Activated CD4-positive, alpha-beta T cell treated with anti-CD3 and anti-CD28 coated beads, Interleukin-2, amount 50 U/mL, for 4 hours (primary cell): ENCODE data around the gene PCSK4.
"Not testable (repeated sequence)": the region's sequence is repeated elsewhere in the genome, so short reads cannot be mapped to it uniquely, and the experiment has no call there.

Experiments
- DNase-seq, 2 experiments: peaks; one replicate each; pipeline ENCODE4 v3.0.0-alpha.2; 2020

The PCSK4 gene

DNA sequence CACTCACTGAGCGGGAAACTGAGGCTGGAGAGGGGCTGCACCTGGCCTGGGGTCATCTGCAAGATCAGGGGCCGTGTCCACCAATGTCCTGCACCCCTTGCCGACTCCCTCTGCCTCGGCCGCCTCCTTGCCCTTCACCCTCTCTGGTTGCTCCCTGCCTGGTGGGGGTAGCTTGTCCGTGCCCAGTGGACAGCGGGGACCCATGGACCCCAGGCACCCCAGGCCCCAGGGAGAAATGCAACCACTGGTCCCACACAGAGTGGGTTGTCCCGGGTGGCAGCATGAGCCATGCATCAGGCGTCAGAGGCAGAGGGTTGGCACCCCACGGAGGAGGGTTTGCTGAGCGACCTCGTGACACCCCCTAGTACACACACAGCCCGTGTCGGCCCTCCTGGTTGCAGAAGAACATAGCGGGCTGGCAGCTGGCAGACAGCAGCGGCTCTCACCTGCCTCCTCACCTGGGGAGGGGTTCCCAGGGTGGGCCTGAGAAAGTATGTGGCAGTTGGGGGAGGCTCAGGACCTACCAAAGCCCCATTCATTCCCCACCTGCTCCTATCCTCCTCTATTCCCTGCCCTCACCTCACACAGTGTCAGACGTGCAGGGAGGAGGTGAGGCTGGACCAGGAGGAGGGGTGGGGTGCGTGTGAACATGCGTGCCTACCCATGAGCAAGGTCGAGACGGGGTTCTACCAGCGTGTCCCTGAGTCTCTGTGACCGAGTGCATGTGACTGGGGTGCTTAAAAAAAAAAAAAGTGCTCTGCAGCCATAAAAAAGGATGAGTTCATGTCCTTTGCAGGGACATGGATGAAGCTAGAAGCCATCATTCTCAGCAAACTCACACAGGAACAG, 14.0 kb upstream of the PCSK4 start:
- DNase-seq: no peak

DNA sequence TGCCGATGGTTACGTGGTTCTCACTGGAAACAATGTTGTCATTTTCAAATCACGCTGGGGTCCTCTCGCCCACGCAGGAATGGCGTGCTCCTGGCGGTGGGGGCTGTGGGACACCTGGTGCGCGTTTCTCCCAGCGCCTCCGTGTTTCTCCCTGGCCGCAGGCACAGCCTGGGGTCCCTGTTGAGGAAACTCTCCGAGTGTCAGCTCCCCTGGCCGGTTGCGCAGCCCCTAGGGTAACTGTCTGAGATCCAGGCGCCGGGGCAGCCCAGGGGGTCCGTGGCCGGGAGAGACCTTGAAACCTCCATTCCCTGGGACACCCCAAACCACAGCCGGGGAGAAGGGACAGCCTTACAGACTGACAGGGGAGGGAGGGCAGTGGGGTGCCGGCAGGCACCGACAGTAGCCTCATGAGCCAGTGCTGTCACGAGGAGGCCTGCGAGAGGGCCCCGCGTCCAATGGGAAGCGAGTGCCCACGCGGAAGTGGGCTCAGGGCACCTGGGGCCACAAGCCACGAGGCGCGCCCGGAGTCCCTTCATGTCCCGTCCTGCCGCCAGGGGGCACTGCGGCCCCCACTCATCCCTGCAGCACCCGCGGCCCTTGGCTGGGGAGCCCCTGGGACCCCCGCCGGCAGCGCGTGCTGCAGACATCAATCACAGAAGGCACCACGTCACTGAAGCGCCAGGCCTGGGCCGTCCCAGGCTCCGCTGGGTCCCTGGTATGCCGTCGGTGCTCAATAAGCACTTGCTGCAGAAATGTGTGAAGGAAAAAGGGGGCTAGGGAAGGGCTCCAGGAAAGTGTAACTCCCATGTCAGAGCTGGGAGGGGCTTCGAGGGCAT, 13.2 kb upstream of the PCSK4 start:
- peak; percentile 54 to 58 for DNase-seq

DNA sequence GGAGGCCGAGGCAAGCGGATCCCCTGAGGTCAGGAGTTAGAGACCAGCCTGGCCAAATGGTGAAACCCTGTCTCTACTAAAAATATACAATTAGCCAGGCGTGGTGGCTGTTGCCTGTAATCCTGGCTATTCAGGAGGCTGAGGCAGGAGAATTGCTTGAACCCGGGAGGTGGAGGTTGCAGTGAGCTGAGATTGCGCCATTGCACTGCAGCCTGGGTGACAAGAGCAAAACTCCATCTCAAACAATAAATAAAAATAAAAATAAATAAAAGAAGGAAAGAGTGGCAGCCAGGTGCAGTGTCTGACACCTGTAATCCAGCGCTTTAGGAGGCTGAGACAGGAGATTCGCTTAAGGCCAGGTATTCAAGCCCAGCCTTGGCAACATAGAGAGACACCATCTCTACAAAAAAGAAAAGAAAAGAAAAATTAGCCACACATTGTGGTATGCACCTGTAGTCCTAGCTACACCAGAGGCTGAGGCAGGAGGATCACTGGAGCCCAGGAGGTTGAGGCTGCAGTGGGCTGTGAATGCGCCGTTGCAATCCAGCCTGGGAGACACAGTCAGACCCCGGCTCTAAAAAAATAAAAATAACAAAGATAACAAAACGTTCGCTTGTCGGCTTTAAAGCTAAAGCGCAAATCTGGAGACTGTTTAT, 12.4 kb upstream of the PCSK4 start:
- no peak for DNase-seq

DNA sequence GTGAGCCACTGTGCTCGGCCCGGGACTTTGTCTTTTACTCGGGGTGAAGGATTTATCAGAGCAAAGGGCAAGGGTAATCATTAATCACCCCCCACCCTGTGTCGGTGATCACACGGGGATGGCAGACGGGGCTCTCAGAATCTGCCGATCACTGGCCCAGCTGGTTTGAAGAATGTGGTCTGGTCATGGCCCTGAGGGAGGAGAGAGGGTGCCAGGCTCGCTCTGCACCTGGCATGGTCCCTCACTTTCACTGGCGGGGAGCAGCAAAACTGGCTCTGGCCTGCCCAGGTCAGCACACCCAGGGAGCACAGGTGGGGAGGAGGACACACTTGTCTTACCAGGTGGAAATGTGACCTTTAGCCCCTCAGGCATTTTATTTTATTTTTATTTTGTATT, 11.0 kb upstream of the PCSK4 start:
- DNase-seq: no peak

DNA sequence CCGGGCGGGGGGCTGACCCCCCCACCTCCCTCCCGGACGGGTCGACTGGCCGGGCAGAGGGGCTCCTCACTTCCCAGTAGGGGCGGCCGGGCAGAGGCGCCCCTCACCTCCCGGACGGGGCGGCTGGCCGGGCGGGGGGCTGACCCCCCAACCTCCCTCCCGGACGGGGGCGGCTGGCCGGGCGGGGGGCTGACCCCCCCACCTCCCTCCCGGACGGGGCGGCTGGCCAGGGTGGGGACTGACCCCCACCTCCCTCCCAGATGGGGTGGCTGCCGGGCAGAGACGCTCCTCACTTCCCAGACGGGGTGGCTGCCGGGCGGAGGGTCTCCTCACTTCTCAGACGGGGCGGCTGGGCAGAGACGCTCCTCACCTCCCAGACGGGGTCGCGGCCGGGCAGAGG, 9.1 kb upstream of the PCSK4 start:
- DNase-seq: not testable (repeated sequence)

DNA sequence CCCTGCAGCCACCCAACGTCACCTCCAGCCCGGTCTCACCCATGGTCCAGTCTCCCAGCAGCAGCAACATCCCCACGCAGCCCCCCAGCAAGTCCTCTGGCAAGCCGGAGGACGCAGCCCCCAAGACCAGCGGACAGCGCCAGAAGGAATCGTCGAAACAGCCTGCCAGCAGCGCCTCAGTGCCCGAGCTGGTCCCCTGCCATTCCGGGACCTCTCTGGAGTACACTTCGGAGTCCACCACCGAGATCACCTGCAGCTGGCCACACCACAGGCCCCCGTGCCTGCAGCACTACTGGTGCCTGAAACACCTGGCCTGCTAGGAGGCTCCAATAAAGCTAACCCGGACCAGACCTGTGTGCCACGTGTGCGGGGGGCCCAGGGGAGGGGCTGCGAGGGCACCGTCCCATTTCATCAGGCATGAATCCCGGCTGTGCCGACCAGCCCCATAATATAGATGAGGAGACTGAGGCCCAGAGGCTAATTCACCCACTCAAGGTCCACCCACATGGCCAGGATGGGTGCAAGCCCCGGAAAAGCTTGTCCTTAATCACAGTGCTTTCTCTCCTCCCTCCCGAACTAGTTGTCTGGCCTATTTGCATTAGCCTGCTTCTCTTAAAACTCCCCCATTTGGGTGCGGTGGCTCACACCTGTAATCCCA, 7.6 kb upstream of the PCSK4 start:
- no peak for DNase-seq

DNA sequence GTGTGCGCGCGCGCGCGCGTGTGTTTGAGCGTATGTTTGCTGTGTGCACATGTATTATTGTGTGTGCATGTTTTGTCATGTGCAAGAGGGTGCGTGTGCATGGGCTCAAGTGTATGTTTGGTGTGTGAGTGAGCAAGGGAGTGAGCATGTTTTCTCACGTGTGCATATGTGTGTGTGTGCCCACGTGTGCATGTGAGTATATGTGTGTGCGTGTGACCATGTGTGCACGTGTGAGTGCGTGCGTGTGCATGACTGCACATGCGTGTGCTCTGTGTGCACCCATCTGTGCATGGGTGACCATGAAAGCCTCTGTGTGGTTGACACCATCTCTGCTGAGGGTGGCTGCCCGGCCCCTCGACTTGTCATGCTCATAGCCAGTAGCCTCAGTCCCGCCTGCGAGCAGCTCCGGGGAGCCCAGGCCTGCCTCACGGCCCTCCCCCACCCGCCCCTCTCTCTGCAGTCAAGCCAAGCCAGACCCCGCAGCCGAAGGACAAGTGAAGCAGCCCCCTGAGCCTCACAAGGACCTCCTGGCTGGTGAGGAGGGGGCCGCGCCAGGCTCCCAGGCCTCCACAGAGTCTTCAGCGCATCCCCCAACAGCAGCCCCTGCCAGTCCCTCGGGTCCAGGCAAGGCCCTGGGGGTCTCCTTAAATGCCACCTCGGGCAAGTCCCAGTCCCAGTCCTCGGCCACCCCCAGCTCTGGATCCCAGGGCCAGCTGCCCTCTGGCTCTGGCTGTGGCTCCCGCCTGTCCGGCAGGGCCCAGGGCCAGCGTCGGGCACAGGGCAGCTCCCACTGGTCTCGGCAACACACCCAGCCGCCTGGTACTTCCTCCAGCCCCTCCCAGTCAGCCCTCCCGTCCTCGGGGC, 6.8 kb upstream of the PCSK4 start:
- DNase-seq: no peak

DNA sequence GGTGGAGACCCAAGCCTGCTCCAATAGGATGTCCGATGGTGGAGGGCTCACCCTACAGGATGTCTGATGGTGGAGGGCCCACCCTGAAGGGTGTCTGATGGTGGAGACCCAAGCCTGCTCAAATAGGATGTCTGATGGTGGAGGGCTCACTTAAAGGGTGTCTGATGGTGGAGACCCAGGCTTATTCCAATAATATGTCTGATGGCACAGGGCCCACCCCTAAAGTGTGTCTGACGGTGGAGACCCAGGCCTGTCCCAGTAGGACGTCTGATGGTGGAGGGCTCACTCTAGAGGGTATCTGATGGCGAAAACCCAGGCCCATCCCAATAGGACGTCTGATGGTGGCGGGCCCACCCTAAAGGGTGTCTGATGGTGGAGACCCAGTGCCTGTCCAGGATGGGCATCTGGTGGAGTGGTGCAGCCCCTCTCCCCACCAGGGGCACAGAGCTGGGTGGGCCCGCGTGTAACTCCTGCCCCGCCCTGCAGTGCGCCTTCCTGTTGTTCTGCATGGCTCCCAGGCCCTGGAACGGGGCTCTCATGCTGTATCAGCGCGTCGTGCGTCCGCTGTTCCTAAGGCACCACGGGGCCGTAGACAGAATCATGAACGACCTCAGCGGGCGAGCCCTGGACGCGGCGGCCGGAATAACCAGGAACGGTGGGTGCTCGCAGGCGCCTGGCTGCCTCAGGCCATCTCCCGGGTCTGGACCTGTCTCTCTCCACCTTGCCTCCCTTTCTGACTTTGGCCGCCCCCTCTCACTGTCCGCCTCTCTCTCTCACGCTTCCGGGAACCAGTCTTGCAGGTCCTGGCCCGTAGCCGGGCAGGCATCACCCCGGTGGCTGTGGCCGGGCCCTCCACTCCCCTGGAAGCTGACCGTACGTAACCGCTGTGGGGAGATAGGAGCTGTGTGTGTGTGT, 5.9 kb upstream of the PCSK4 start:
- DNase-seq: no peak

DNA sequence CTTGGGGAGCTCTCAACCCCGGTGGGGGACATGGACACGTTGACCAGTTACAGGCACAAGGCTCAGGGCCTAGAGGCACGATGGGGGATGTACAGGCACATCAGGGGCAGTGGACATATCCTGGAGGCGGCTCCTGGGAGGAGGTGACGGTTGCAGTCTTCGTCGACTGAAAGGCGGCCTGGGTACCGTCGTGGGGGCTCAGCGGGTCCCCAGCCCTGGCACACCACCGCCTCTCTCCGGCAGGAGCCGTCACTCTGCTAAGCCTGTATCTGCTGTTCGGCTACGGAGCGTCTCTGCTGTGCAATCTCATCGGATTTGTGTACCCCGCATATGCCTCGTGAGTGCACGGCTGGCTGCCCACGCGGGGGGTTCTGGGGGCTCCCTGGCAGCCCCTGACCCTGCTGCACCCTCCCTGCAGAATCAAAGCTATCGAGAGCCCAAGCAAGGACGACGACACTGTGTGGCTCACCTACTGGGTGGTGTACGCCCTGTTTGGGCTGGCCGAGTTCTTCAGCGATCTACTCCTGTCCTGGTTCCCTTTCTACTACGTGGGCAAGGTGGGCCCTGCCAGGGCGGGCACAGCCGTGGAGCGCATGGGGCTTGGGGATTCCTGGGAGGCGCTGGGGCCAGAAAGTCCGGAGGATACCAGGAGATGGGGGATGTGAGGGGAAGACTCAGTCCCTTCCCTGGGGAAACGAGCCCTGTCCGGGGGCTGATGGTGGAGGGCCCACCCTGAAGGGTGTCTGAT, 5.1 kb upstream of the PCSK4 start:
- no peak for DNase-seq

DNA sequence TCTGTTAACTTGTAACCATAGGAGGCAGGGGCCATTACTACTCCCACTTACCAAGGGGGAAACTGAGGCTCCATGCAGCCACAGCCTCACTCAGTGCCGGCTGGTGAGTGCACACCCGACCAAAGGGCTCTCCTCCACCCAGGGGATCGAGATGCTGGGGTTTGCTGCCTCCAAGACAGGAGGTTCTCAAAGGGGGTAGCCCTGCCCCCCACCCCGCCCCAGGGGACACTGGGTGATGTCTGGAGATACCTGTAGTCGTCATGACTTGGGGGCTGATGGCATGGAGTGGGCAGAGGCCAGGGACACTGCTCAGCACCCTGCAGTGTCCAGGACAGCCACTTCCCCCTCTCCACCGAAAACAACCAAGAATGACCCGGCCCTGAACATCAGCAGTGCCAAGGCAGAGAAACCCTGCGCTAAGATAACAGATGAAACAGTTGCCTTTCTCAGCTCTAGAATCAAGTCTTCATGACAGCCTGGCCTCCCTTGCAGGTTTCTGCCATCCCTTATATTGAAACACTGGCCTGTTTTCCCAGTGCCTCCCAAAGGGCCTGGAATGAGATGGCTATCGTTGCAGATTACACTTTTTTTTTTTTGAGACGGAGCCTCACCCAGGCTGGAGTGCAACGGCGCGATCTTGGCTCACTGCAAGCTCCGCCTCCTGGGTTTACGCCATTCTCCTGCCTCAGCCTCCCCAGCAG, 4.1 kb upstream of the PCSK4 start:
- DNase-seq: no peak

DNA sequence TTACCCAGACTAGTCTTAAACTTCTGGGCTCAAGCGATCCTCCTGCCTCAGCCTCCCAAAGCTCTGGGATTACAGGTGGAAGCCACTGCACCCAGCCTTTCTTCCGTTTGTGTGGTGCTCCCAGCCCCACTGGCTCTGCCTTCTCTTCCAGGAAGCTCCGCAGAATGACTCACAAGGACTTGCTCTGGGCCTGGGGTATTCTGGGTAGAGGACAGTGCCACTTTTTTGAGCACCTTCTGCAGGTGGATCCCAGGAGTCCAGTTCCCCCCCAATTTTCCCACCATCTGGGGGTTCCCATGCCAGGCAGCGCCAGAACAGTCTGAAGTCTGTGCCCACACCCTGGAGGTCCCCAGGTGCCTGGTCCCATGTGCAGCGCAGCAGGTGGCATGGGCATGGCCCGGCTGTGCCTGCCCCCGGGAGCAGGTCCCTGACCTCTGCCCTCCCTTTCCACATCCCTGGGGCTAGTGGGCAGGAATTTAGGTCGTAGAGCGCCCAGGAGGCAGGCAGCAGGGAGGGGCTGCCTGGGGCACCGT, 2.4 kb upstream of the PCSK4 start:
- DNase-seq: no peak

DNA sequence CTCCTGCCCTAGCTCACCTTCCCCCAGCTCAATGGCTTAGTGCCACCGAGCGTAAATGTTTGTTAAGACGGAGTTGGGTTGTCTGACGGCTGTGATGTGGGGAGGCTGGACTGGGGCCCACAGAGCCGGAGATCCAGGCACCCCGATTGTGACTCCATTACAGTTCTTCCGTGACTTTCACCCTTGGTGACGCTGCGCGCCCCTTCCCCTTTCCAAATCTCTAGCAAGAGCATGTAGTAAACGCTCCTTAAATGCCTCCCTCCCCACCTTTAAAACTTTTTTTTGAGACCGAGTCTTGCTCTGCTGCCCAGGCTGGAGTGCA, 1.7 kb upstream of the PCSK4 start:
- no peak for DNase-seq

DNA sequence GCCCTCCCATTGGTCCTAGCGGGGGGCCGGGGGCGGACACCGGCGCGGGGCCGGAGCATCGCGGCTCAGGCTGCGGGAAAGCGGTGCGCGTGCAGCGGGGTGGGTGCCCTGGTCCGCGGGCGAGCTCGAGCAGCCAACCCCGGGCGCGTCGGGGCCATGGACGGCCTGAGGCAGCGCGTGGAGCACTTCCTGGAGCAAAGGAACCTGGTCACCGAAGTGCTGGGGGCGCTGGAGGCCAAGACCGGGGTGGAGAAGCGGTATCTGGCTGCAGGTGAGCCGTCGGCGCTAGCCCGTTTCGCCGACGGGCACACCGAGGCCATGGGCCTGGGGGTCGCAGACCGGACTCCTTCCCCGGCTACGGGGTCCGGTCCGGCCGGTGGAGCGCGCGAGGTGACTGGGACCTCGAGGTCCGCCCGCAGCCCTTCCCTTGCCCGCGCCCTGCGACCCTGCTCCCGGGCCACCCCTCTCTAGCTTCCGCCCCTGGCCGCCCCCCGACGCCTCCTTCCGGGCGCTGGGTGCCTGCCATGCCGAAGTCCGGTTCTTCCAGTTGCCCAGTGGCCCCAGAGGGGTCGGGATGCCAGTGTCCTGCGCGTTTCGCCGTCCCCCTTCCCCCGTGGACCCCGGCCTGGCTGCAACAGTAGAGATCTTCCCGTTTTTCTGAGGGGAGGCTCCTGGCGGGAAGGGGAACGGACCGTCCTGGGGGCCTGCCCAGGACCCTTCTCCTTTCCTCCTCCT, 1.1 kb upstream of the PCSK4 start, which contains the start of gene REEP6:
REEP6 (plus strand) TSS at position 68 of the 735 bp plus-strand sequence; CDS start at position 157, 89 bp downstream.
- no peak for DNase-seq

DNA sequence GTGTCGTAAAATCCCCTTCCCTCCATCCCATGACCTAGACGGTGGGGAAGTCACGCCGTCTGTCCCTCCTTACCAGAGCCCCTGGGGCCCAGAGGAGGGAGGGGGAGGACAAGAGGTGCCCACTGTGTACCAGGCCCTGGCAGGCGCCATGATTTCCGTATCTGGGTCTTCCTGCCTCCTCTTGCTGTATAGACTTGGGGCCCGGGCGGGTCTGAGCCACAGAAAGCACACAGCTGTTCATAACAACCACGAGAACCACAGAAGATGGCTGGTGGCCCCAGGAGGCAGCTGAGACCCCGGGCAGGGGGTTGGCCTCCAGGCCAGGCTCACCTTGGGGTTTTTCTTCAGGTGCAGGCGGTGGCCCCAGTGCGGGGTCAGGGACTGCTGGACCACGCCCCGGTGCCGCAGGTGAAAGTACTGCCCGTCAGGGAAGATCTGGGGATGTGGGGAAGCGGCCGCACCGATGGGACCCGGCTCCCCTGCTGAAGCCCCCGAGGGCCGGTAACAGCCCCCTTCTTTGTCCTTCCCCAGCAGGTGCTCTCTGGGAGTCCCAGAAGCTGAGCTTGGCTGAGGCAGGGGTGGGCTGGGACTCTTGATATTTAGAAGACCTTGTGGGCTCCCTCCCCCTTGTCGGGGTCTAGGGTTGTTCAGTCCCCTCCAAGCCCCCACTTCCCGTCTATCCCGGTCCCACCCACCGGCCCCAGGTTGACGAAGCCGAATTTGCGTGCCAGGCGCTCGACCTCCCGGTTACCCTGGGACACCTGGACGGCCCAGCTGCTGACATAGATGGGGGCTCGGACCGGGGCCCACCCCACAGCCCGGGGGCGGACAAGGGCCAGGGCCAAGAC, 463 bp downstream of the PCSK4 start:
- DNase-seq: no peak

DNA sequence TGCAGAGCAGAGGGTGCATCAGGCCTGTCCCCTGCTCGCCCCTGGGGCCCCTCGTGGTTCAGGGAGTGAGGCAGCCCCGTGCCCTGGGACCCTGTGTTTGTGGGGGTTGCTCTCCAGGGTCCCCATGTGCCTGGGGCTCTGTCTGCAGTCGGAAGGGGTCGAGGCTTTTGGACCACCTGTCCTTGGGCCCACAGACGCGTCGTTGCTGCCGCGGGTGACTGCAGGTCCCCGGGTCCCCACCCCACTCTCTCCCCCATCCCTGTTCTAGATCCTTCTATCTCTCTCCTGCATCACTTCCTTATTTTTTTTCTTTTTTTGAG, 1.9 kb downstream of the PCSK4 start:
- DNase-seq: no peak

DNA sequence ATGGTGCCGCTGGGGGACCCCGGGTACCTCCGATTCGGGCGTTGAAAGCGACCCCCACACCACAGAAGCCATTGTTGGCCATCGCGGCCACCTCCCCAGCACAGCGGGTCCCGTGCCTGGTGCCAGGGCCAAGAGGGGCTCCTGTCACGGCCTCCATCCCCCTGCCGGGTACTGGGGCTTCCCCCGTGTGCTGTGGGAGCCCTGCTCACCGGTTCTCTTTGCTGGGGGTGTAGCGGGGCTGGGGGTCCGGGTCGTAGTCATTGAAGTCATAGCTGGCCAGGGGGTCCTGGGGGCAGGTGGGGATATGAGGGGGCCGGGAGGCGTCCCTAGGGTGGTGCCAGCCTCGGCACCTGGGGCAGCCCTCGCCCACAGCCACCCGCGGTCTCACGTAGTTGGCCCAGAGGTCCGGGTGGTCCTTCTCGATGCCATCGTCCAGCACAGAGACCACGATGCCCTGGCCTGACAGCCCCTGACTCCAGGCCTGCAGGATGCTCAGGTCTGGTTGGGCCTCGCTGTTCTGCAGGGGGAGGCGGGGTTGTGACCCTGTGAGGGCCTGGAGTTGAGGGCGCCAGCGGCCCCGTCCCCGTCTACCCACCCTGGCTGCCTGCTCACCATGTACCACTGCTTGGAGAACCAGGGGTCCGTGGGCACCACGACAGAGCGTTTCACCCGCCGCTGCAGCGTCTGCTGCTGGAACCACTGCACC, 2.4 kb downstream of the PCSK4 start:
- no peak for DNase-seq
